ENCODE measurements around the gene TMC7. TPM values are rescaled to one million over a fixed set of nuclear protein-coding genes. Genes with fewer than 3 reads are reported as not detected.
"Not testable (repeated sequence)": the region's sequence is repeated elsewhere in the genome, so short reads cannot be mapped to it uniquely, and the experiment has no call there.

TMC7 gene
- total RNA-seq, 1 donor: not detected

- no peaks in the 10 kb centered on the region for H3K27me3 ChIP-seq (ENCODE audit: insufficient read depth, low read length)
- no peaks in the 10 kb centered on the region for H3K4me1 ChIP-seq (ENCODE audit: insufficient read depth, low read length)
- H3K4me3 ChIP-seq (ENCODE audit: low read length): no peak overlapping the region
- no peaks in the 10 kb centered on the region for H3K9me3 ChIP-seq (ENCODE audit: low read depth, low read length)
These were observed 24.7 kb upstream of the TMC7 start for GRCh38 chr16:18959031-18959505.

- no peaks in the 10 kb centered on the region for H3K9me3 ChIP-seq (ENCODE audit: low read depth, low read length)
- H3K27me3 ChIP-seq (ENCODE audit: insufficient read depth, low read length): no peaks in the 10 kb centered on the region
These were observed 18.2 kb upstream of the TMC7 start for GRCh38 chr16:18965555-18965954.

GRCh38 chr16:18966791-18967190, 16.9 kb upstream of the TMC7 start:
- Histone ChIP-seq H3K27me3 (ENCODE audit: insufficient read depth, low read length) (no peaks in the 10 kb centered on the region), H3K9me3 (ENCODE audit: low read depth, low read length) (no peaks in the 10 kb centered on the region), H3K4me1 (ENCODE audit: insufficient read depth, low read length) (peaks cover 5% of the 10 kb centered on the region), H3K4me3 (ENCODE audit: low read length) (no peak overlapping the region)

More at GRCh38 chr16:18965555-18965954, 18.2 kb upstream of the TMC7 start:
- Histone ChIP-seq H3K4me3 (ENCODE audit: low read length) (no peak overlapping the region), H3K4me1 (ENCODE audit: insufficient read depth, low read length) (peaks cover 5% of the 10 kb centered on the region)

GRCh38 chr16:18969050-18969854, 14.5 kb upstream of the TMC7 start:
- no peaks in the 10 kb centered on the region for H3K27me3 ChIP-seq (ENCODE audit: insufficient read depth, low read length)
- peaks cover 5% of the 10 kb centered on the region for H3K4me1 ChIP-seq (ENCODE audit: insufficient read depth, low read length)
- no peaks in the 10 kb centered on the region for H3K9me3 ChIP-seq (ENCODE audit: low read depth, low read length)
- no peak overlapping the region for H3K4me3 ChIP-seq (ENCODE audit: low read length)

GRCh38 chr16:18969855-18970240, 13.9 kb upstream of the TMC7 start:
- Histone ChIP-seq H3K4me3 (ENCODE audit: low read length) (no peak overlapping the region), H3K27me3 (ENCODE audit: insufficient read depth, low read length) (no peaks in the 10 kb centered on the region), H3K9me3 (ENCODE audit: low read depth, low read length) (no peaks in the 10 kb centered on the region), H3K4me1 (ENCODE audit: insufficient read depth, low read length) (peaks cover 5% of the 10 kb centered on the region)

GRCh38 chr16:18975109-18975508, 8.6 kb upstream of the TMC7 start:
- Histone ChIP-seq H3K9me3 (ENCODE audit: low read depth, low read length) (no peaks in the 10 kb centered on the region), H3K4me1 (ENCODE audit: insufficient read depth, low read length) (no peaks in the 10 kb centered on the region), H3K4me3 (ENCODE audit: low read length) (no peak overlapping the region), H3K27me3 (ENCODE audit: insufficient read depth, low read length) (no peaks in the 10 kb centered on the region)

GRCh38 chr16:18979936-18980335, 3.8 kb upstream of the TMC7 start:
- Histone ChIP-seq H3K9me3 (ENCODE audit: low read depth, low read length) (no peaks in the 10 kb centered on the region), H3K4me1 (ENCODE audit: insufficient read depth, low read length) (no peaks in the 10 kb centered on the region), H3K27me3 (ENCODE audit: insufficient read depth, low read length) (peaks cover 16% of the 10 kb centered on the region), H3K4me3 (ENCODE audit: low read length) (no peak overlapping the region)

- H3K4me3 ChIP-seq (ENCODE audit: low read length): no peak overlapping the region
- H3K27me3 ChIP-seq (ENCODE audit: insufficient read depth, low read length): peaks cover 16% of the 10 kb centered on the region
- H3K4me1 ChIP-seq (ENCODE audit: insufficient read depth, low read length): no peaks in the 10 kb centered on the region
- no peaks in the 10 kb centered on the region for H3K9me3 ChIP-seq (ENCODE audit: low read depth, low read length)
These were observed 786 bp downstream of the TMC7 start for GRCh38 chr16:18984435-18985005.

GRCh38 chr16:18985256-18985655, 1.5 kb downstream of the TMC7 start:
- H3K9me3 ChIP-seq (ENCODE audit: low read depth, low read length); H3K4me1 ChIP-seq (ENCODE audit: insufficient read depth, low read length); H3K4me3 ChIP-seq (ENCODE audit: low read length): not testable (repeated sequence)
- peaks cover 16% of the 10 kb centered on the region for H3K27me3 ChIP-seq (ENCODE audit: insufficient read depth, low read length)

- H3K9me3 ChIP-seq (ENCODE audit: low read depth, low read length); H3K4me1 ChIP-seq (ENCODE audit: insufficient read depth, low read length); H3K4me3 ChIP-seq (ENCODE audit: low read length); H3K27me3 ChIP-seq (ENCODE audit: insufficient read depth, low read length): not testable (repeated sequence)
These were observed 8.0 kb downstream of the TMC7 start for GRCh38 chr16:18991731-18992130.

- H3K27me3 ChIP-seq (ENCODE audit: insufficient read depth, low read length); H3K9me3 ChIP-seq (ENCODE audit: low read depth, low read length); H3K4me3 ChIP-seq (ENCODE audit: low read length); H3K4me1 ChIP-seq (ENCODE audit: insufficient read depth, low read length): not testable (repeated sequence)
These were observed 9.8 kb downstream of the TMC7 start for GRCh38 chr16:18993531-18993930.

- H3K27me3 ChIP-seq (ENCODE audit: insufficient read depth, low read length); H3K4me1 ChIP-seq (ENCODE audit: insufficient read depth, low read length); H3K4me3 ChIP-seq (ENCODE audit: low read length); H3K9me3 ChIP-seq (ENCODE audit: low read depth, low read length): not testable (repeated sequence)
These were observed 10.4 kb downstream of the TMC7 start for GRCh38 chr16:18994181-18994580.

GRCh38 chr16:18995406-18995805, 11.7 kb downstream of the TMC7 start:
- H3K9me3 ChIP-seq (ENCODE audit: low read depth, low read length): not testable (repeated sequence)

GRCh38 chr16:18996536-18996935, 12.8 kb downstream of the TMC7 start:
- not testable (repeated sequence) for H3K4me1 ChIP-seq (ENCODE audit: insufficient read depth, low read length); H3K4me3 ChIP-seq (ENCODE audit: low read length); H3K27me3 ChIP-seq (ENCODE audit: insufficient read depth, low read length); H3K9me3 ChIP-seq (ENCODE audit: low read depth, low read length)

More at GRCh38 chr16:18995406-18995805, 11.7 kb downstream of the TMC7 start:
- not testable (repeated sequence) for H3K4me1 ChIP-seq (ENCODE audit: insufficient read depth, low read length); H3K4me3 ChIP-seq (ENCODE audit: low read length); H3K27me3 ChIP-seq (ENCODE audit: insufficient read depth, low read length)

GRCh38 chr16:18997001-18997400, 13.3 kb downstream of the TMC7 start:
- not testable (repeated sequence) for H3K27me3 ChIP-seq (ENCODE audit: insufficient read depth, low read length); H3K4me1 ChIP-seq (ENCODE audit: insufficient read depth, low read length); H3K9me3 ChIP-seq (ENCODE audit: low read depth, low read length); H3K4me3 ChIP-seq (ENCODE audit: low read length)

GRCh38 chr16:18999045-18999393, 15.3 kb downstream of the TMC7 start:
- no peaks in the 10 kb centered on the region for H3K27me3 ChIP-seq (ENCODE audit: insufficient read depth, low read length)
- no peak overlapping the region for H3K4me3 ChIP-seq (ENCODE audit: low read length)
- H3K9me3 ChIP-seq (ENCODE audit: low read depth, low read length): no peaks in the 10 kb centered on the region
- no peaks in the 10 kb centered on the region for H3K4me1 ChIP-seq (ENCODE audit: insufficient read depth, low read length)
